MCF 10A (cell line): ENCODE data around the gene LMO7. TPM values are rescaled to one million over a fixed set of nuclear protein-coding genes. Genes with fewer than 3 reads are reported as not detected.

Source experiments
- BruUV-seq: library from RNA; stranded (reverse); fragments of 400-500 nt; replicated peaks from 2 replicates; lab custom pipeline; 2021; lab: Mats Ljungman, UMichigan
- CTCF ChIA-PET: fragments of 300-600 bp; sonication (Branson Sonifier 250); formaldehyde crosslinking; extraction: SDS; loops from one replicate; lab custom pipeline; 2021; ENCODE audit warnings: antibody characterized with exemption, inconsistent platforms; lab: Yijun Ruan, JAX
- POLR2A ChIA-PET: fragments of 300-600, 350-650 bp; sonication (Branson Sonifier 250); formaldehyde crosslinking; extraction: SDS; loops from one replicate; lab custom pipeline; 2020; ENCODE audit warnings: antibody characterized with exemption, inconsistent platforms; lab: Yijun Ruan, JAX
- DNase-seq: peaks from one replicate; pipeline ENCODE4 v3.0.0-alpha.2; 2018; ENCODE audit not compliant: unreplicated experiment
- H3K27ac Mint-ChIP-seq: one replicate; pipeline ENCODE4 v1.8.0; 2022; ENCODE audit warnings: mild to moderate bottlenecking, low read depth, mixed read lengths; ENCODE audit not compliant: unreplicated experiment
- H3K27me3 Mint-ChIP-seq: one replicate; pipeline ENCODE4 v1.8.0; 2022; ENCODE audit warnings: mixed read lengths; ENCODE audit not compliant: insufficient read depth, unreplicated experiment
- H3K36me3 Mint-ChIP-seq: one replicate; pipeline ENCODE4 v1.8.0; 2022; ENCODE audit warnings: mild to moderate bottlenecking, moderate library complexity, mixed read lengths; ENCODE audit not compliant: insufficient read depth, unreplicated experiment
- H3K4me1 Mint-ChIP-seq: one replicate; pipeline ENCODE4 v1.8.0; 2022; ENCODE audit warnings: mixed read lengths; ENCODE audit not compliant: insufficient read depth, unreplicated experiment
- H3K4me3 Mint-ChIP-seq: one replicate; pipeline ENCODE4 v1.8.0; 2022; ENCODE audit warnings: mild to moderate bottlenecking, moderate library complexity, mixed read lengths; ENCODE audit not compliant: unreplicated experiment
- H3K9me3 Mint-ChIP-seq: one replicate; pipeline ENCODE4 v1.8.0; 2022; ENCODE audit warnings: mixed read lengths; ENCODE audit not compliant: unreplicated experiment
- intact Hi-C: fragments of 100-400 bp; cut with micrococcal nuclease; formaldehyde crosslinking; loops from 2 replicates; pipeline ENCODE4 v1.14.1; 2022
- total RNA-seq: library from RNA; stranded (reverse); gene quantifications from 2 replicates; pipeline ENCODE4 v1.2.3, GENCODE V29; 2022
- TF ChIP-seq, protein P1 (sequence below): fragments of 200-600 bp; IDR thresholded peaks from one replicate; pipeline ENCODE4 v1.8.0; 2022; ENCODE audit warnings: antibody characterized with exemption, mild to moderate bottlenecking; ENCODE audit not compliant: unreplicated experiment

The LMO7 gene
- total RNA-seq, 1 experiment from 2014 or later = 30.8 TPM

DNA sequence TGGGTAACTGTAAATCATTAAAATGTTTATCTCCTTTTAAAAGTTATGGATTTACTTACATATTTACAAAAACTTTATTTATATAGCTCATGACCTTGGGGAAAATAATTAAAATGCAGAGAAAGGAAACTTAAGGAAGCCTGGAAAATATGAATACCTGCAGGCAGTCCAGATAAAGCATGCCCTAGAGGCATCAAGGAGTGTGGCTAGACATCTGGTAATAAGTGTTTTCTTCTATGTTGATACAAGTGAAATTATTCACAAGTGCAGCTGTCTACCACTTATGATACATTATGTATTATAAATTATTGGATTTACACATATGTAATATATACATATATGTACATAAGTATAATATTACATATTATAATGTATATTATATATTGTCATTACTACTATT, 207.9 kb downstream of the LMO7 start:
- CTCF ChIA-PET = interaction anchor here (0.7 to 1.1 kb wide), 4 partner anchors 26 to 176 kb away, joined by 3 to 7 read pairs (median 4); no protein-coding TSS in a partner anchor
- POLR2A ChIA-PET = interaction anchor here (1.2 kb wide), 1 partner anchor 10 kb away, joined by 3 read pairs; no protein-coding TSS in a partner anchor
- no TSS peak for BruUV-seq
- Mint-ChIP-seq H3K9me3 (peaks cover 7% of the 10 kb centered on the region), H3K27ac (no peak overlapping the region), H3K4me1 (no peaks in the 10 kb centered on the region), H3K27me3 (no peaks in the 10 kb centered on the region), H3K36me3 (peaks cover 50% of the 10 kb centered on the region), H3K4me3 (no peak overlapping the region)
- DNase-seq = no peak
- TF ChIP-seq, protein P1, sequence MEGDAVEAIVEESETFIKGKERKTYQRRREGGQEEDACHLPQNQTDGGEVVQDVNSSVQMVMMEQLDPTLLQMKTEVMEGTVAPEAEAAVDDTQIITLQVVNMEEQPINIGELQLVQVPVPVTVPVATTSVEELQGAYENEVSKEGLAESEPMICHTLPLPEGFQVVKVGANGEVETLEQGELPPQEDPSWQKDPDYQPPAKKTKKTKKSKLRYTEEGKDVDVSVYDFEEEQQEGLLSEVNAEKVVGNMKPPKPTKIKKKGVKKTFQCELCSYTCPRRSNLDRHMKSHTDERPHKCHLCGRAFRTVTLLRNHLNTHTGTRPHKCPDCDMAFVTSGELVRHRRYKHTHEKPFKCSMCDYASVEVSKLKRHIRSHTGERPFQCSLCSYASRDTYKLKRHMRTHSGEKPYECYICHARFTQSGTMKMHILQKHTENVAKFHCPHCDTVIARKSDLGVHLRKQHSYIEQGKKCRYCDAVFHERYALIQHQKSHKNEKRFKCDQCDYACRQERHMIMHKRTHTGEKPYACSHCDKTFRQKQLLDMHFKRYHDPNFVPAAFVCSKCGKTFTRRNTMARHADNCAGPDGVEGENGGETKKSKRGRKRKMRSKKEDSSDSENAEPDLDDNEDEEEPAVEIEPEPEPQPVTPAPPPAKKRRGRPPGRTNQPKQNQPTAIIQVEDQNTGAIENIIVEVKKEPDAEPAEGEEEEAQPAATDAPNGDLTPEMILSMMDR = no peak
- intact Hi-C loops = no loop called here

GRCh38 chr13:75847588-75847987, 211.5 kb downstream of the LMO7 start:
- DNase-seq = no peak
- Mint-ChIP-seq H3K4me1 (no peaks in the 10 kb centered on the region), H3K9me3 (no peaks in the 10 kb centered on the region), H3K36me3 (peaks cover 36% of the 10 kb centered on the region), H3K27me3 (no peaks in the 10 kb centered on the region), H3K4me3 (no peak overlapping the region), H3K27ac (no peak overlapping the region)
- TF ChIP-seq, protein P1 = no peak
- intact Hi-C loops = no loop called here
- POLR2A ChIA-PET = no interaction called here
- BruUV-seq = no TSS peak
- CTCF ChIA-PET = interaction anchor here (1.7 kb wide), 1 partner anchor 152 kb away, joined by 6 read pairs; no protein-coding TSS in a partner anchor

DNA sequence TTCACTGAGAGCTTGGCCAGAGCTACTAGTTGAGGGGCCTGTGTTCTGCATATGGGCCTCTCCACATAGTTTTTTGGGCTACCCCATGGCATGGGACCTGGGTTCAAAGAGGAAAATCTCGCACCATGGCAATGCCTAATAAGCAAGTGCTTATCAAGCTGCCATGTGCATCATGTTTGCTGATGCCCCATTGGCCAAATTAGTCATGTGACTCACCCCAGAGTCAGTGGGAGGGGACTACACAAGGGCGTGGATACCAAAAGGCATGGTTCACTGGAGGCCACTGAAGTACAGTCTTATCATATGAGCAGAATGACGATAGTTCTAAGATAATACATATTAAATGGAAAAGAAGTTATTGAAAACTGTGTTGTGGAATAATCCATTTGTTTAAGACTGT, 214.8 kb downstream of the LMO7 start:
- Mint-ChIP-seq H3K27ac (no peak overlapping the region), H3K36me3 (peaks cover 39% of the 10 kb centered on the region), H3K4me3 (no peak overlapping the region), H3K9me3 (no peaks in the 10 kb centered on the region), H3K27me3 (no peaks in the 10 kb centered on the region), H3K4me1 (no peaks in the 10 kb centered on the region)
- POLR2A ChIA-PET = interaction anchor here (0.8 to 1.0 kb wide), 2 partner anchors 15 to 174 kb away, joined by 3 read pairs; no protein-coding TSS in a partner anchor
- TF ChIP-seq, protein P1 = no peak
- DNase-seq = no peak
- CTCF ChIA-PET = interaction anchor here (1.2 to 3.2 kb wide), 5 partner anchors 8 to 156 kb away, joined by 3 to 15 read pairs (median 4); no protein-coding TSS in a partner anchor
- intact Hi-C loops = no loop called here
- BruUV-seq = no TSS peak

GRCh38 chr13:75855216-75855615, 219.1 kb downstream of the LMO7 start:
- BruUV-seq = no TSS peak
- intact Hi-C loops = no loop called here
- CTCF ChIA-PET = interaction anchor here (1.4 to 4.5 kb wide), 3 partner anchors 15 to 159 kb away, joined by 4 to 44 read pairs (median 20); no protein-coding TSS in a partner anchor
- H3K4me1 Mint-ChIP-seq = no peaks in the 10 kb centered on the region
- DNase-seq = no peak
- POLR2A ChIA-PET = interaction anchor here (0.7 to 1.0 kb wide), 2 partner anchors 14 to 216 kb away, joined by 3 to 4 read pairs; no protein-coding TSS in a partner anchor
- H3K27me3 Mint-ChIP-seq = no peaks in the 10 kb centered on the region
- no peaks in the 10 kb centered on the region for H3K9me3 Mint-ChIP-seq
- H3K27ac Mint-ChIP-seq = no peak overlapping the region
- H3K4me3 Mint-ChIP-seq = no peak overlapping the region
- peaks cover 26% of the 10 kb centered on the region for H3K36me3 Mint-ChIP-seq
- TF ChIP-seq, protein P1 = no peak
